Measurements from ENCODE around the gene NUMA1. TPM values are rescaled to one million over a fixed set of nuclear protein-coding genes. Genes with fewer than 3 reads are reported as not detected.
A peak's percentile ranks its signal among the peaks of the same experiment; 100 is the strongest.

Gene NUMA1
- total RNA-seq, 3 donors from 2014 or later, result 80.8 to 90.6 (median 85.3) TPM

- Mint-ChIP-seq H3K9me3 (no peaks in the 10 kb centered on the region), H3K4me3 (no peak overlapping the region), H3K27me3 (ENCODE audit: low read depth) (no peaks in the 10 kb centered on the region)
Measured at GRCh38 chr11:71977090-71977489, 103.3 kb downstream of the NUMA1 start.

DNA sequence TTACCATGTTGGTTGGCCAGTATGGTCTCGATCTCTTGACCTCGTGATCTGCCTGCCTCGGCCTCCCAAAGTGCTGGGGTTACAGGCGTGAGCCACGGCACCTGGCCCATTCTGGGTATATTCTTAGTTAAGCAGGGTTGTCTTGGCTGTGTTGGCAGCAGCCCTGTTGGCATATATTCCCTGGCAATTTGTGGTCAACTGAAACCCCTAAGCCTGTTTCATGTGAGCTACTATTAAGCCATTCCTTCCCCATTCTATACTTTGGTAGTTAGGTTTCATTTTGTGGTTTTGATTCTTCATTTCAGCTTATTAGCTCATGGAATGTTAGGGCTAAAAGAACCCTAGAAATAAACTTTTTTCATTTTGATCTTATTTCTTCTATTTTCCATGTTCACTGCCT lies 103.8 kb downstream of the NUMA1 start:
- no peaks in the 10 kb centered on the region for H3K27me3 Mint-ChIP-seq (ENCODE audit: low read depth)
- ATAC-seq (no peak), DNase-seq (no peak)
- H3K36me3 Mint-ChIP-seq (ENCODE audit: insufficient read depth), result peaks cover 14% of the 10 kb centered on the region
- H3K9me3 Mint-ChIP-seq, result no peaks in the 10 kb centered on the region
- H3K4me3 Mint-ChIP-seq, result no peak overlapping the region
- peaks cover 2% of the 10 kb centered on the region for H3K4me1 Mint-ChIP-seq (ENCODE audit: low read depth)

More at GRCh38 chr11:71977090-71977489, 103.3 kb downstream of the NUMA1 start:
- no peak for DNase-seq
- no peak for ATAC-seq
- peaks cover 12% of the 10 kb centered on the region for H3K36me3 Mint-ChIP-seq (ENCODE audit: insufficient read depth)
- peaks cover 2% of the 10 kb centered on the region for H3K4me1 Mint-ChIP-seq (ENCODE audit: low read depth)

- peaks cover 10% of the 10 kb centered on the region for H3K36me3 Mint-ChIP-seq (ENCODE audit: insufficient read depth)
- H3K4me1 Mint-ChIP-seq (ENCODE audit: low read depth), result no peaks in the 10 kb centered on the region
- no peaks in the 10 kb centered on the region for H3K27me3 Mint-ChIP-seq (ENCODE audit: low read depth)
- ATAC-seq (no peak), DNase-seq (no peak)
- H3K4me3 Mint-ChIP-seq, result no peak overlapping the region
- no peaks in the 10 kb centered on the region for H3K9me3 Mint-ChIP-seq
Measured at GRCh38 chr11:71971680-71972079, 108.7 kb downstream of the NUMA1 start.

DNA sequence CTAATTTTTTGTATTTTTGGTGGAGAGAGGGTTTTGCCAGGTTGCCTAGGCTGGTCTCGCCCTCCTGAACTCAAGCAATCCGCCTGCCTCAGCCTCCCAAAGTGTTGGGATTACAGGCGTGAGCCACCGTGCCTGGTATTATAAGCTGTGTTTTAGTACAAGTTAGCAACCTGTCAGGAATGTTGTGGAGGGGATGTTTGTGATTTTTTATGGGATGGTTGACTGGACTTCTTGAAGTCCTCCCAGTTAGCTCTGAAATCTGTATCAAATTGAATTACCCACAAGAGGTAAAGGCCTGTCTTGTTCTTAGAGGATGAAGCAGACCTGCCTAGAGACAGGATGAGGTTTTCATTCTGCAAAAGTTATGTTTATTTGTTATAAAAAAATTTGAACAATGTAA lies 115.7 kb downstream of the NUMA1 start:
- peaks cover 4% of the 10 kb centered on the region for H3K9me3 Mint-ChIP-seq
- H3K4me1 Mint-ChIP-seq (ENCODE audit: low read depth), result peaks cover 13% of the 10 kb centered on the region
- H3K36me3 Mint-ChIP-seq (ENCODE audit: insufficient read depth), result peaks cover 23% of the 10 kb centered on the region
- H3K27me3 Mint-ChIP-seq (ENCODE audit: low read depth), result no peaks in the 10 kb centered on the region
- H3K4me3 Mint-ChIP-seq, result no peak overlapping the region
- no peak for DNase-seq
- ATAC-seq, result no peak

- peaks cover 23% of the 10 kb centered on the region for H3K36me3 Mint-ChIP-seq (ENCODE audit: insufficient read depth)
Measured at GRCh38 chr11:71963468-71963867, 116.9 kb downstream of the NUMA1 start.

GRCh38 chr11:71962428-71963038 lies 117.8 kb downstream of the NUMA1 start:
- no peaks in the 10 kb centered on the region for H3K27me3 Mint-ChIP-seq (ENCODE audit: low read depth)
- ATAC-seq, result peak; percentile 48 to 62
- peaks cover 4% of the 10 kb centered on the region for H3K9me3 Mint-ChIP-seq
- peaks cover 22% of the 10 kb centered on the region for H3K36me3 Mint-ChIP-seq (ENCODE audit: insufficient read depth)
- peak overlapping the region; percentile 12 for H3K4me3 Mint-ChIP-seq
- DNase-seq, result no peak
- H3K4me1 Mint-ChIP-seq (ENCODE audit: low read depth), result peaks cover 13% of the 10 kb centered on the region

More at GRCh38 chr11:71963468-71963867, 116.9 kb downstream of the NUMA1 start:
- Mint-ChIP-seq H3K9me3 (peaks cover 4% of the 10 kb centered on the region), H3K4me1 (ENCODE audit: low read depth) (peaks cover 13% of the 10 kb centered on the region), H3K4me3 (no peak overlapping the region), H3K27me3 (ENCODE audit: low read depth) (no peaks in the 10 kb centered on the region)
- DNase-seq (no peak), ATAC-seq (no peak)

GRCh38 chr11:71955898-71956456 lies 124.4 kb downstream of the NUMA1 start:
- Mint-ChIP-seq H3K4me3 (no peak overlapping the region), H3K9me3 (peaks cover 2% of the 10 kb centered on the region), H3K4me1 (ENCODE audit: low read depth) (peaks cover 12% of the 10 kb centered on the region), H3K27me3 (ENCODE audit: low read depth) (no peaks in the 10 kb centered on the region), H3K36me3 (ENCODE audit: insufficient read depth) (peaks cover 12% of the 10 kb centered on the region)
- no peak for ATAC-seq
- no peak for DNase-seq

Other genes starting within 250 kb of the NUMA1 start
- not detected for gene DEFB108B, start 247.3 kb downstream of the NUMA1 start, total RNA-seq
- not detected for gene DEFB131B, start 202.1 kb downstream of the NUMA1 start, total RNA-seq
- 10 to 100 TPM; 10.3 to 12.2 (median 10.5) TPM for gene XNDC1N, start 151.9 kb downstream of the NUMA1 start, total RNA-seq
- 10 to 100 TPM; 38.3 to 46.0 (median 43.0) TPM for gene RNF121, start 151.5 kb downstream of the NUMA1 start, total RNA-seq
- 1 to 10 TPM; 7.9 to 9.8 (median 9.3) TPM for gene IL18BP, start 81.6 kb downstream of the NUMA1 start, total RNA-seq
- gene LRRC51, start 308 bp upstream of the NUMA1 start, total RNA-seq, result 1 to 10 TPM; 3.3 to 7.7 (median 7.3) TPM
- 10 to 100 TPM; 77.6 to 82.1 (median 78.2) TPM for gene LAMTOR1, start 22.8 kb upstream of the NUMA1 start, total RNA-seq
- not detected for gene TOMT, start 25.4 kb upstream of the NUMA1 start, total RNA-seq
- 10 to 100 TPM; 56.2 to 68.9 (median 58.9) TPM for gene ANAPC15, start 32.2 kb upstream of the NUMA1 start, total RNA-seq
- not detected for gene FOLR3, start 55.2 kb upstream of the NUMA1 start, total RNA-seq
- gene FOLR1, start 111.6 kb upstream of the NUMA1 start, total RNA-seq, result under 1 TPM in 2 of 3 donors, not detected in 1; 0.20 to 0.24 TPM
- gene FOLR2, start 136.3 kb upstream of the NUMA1 start, total RNA-seq, result not detected
- 10 to 100 TPM; 69.5 to 90.2 (median 79.5) TPM for gene INPPL1, start 144.2 kb upstream of the NUMA1 start, total RNA-seq
- gene PHOX2A, start 163.6 kb upstream of the NUMA1 start, total RNA-seq, result not detected

Measured in activated T-cell treated with anti-CD3 and anti-CD28 coated beads, Interleukin-2, amount 50 U/mL, for 4 hours (primary cell).